ENCODE results near the gene GPR50. TPM values are rescaled to one million over a fixed set of nuclear protein-coding genes. Genes with fewer than 3 reads are reported as not detected.

GPR50 gene
- total and polyA plus RNA-seq, 8 donors = not detected

DNA sequence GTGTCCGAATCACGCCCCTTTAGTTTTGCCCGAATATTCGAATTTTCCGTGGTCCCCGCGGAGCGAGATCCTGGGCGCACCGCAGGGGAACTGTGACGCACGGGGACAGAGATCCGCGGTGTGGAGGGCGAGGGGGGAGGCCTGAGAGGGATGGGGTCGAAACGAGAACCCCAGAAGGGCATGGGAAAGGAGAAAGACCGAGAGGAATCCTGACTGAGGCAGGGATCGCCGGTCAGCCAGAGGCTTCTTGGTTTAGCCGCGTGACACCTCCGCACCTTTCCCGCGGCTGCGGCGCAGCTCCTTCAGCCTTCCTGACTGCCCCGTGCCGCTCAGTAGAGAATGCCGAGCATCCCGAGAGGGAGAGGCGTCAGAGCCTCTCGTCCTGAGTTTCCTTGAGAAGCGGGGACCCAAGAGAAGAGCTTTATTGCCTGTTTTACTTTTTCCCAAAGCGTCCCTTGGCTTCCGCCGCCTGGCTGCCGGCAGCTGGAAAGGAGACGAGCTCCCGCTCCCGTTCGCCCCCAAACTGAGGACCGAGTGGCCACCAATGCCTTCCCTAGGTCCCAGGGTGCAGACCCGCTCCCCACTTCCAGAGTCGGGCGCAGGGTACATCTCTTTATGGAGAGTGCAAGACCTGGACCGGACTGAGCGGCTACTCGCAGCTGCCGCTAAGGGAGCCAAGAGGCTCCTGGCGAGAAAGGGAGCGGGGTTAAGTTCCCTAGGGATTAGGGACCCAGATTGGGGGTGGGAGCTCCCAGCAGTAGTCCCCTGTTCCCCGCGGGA lies 911 bp upstream of the GPR50 start:
- peaks cover 36 to 74% of the 10 kb centered on the region in 2 donors for H3K27me3 ChIP-seq
- no peak overlapping the region for H3K27ac ChIP-seq
- DNase-seq (no peak), ATAC-seq (no peak)
- intact Hi-C loops (cut with DNase I) = no loop called here
- no peaks in the 10 kb centered on the region for H3K36me3 ChIP-seq
- H3K9me3 ChIP-seq = no peaks in the 10 kb centered on the region
- TF ChIP-seq CTCF (IDR thresholded peaks at IDR 0.05) = no peak
- H3K4me1 ChIP-seq = no peaks in the 10 kb centered on the region
- no peak overlapping the region for H3K4me3 ChIP-seq

GRCh38 chrX:151177141-151178027 lies 1.0 kb downstream of the GPR50 start:
- Histone ChIP-seq H3K27ac (no peak overlapping the region), H3K27me3 (peaks cover 36 to 92% of the 10 kb centered on the region in 2 donors), H3K36me3 (no peaks in the 10 kb centered on the region), H3K4me3 (no peak overlapping the region), H3K9me3 (no peaks in the 10 kb centered on the region), H3K4me1 (no peaks in the 10 kb centered on the region)
- TF ChIP-seq CTCF (IDR thresholded peaks at IDR 0.05) = no peak
- ATAC-seq (peak; percentile 58), DNase-seq (no peak)
- intact Hi-C loops (cut with DNase I) = no loop called here

- no peak for DNase-seq
- H3K4me3 ChIP-seq = no peak overlapping the region
- H3K27ac ChIP-seq = no peak overlapping the region
- H3K36me3 ChIP-seq = no peaks in the 10 kb centered on the region
- no peak for TF ChIP-seq CTCF (IDR thresholded peaks at IDR 0.05)
- peaks cover 39 to 99% of the 10 kb centered on the region in 2 donors for H3K27me3 ChIP-seq
- ATAC-seq = no peak
- intact Hi-C loops (cut with DNase I) = no loop called here
- no peaks in the 10 kb centered on the region for H3K4me1 ChIP-seq
- H3K9me3 ChIP-seq = no peaks in the 10 kb centered on the region
Measured at GRCh38 chrX:151178746-151179145, 2.4 kb downstream of the GPR50 start.

- no peak for ATAC-seq
- no peak for DNase-seq
- intact Hi-C loops (cut with DNase I) = no loop called here
- Histone ChIP-seq H3K27ac (no peak overlapping the region), H3K4me3 (no peak overlapping the region), H3K9me3 (no peaks in the 10 kb centered on the region), H3K36me3 (no peaks in the 10 kb centered on the region), H3K4me1 (no peaks in the 10 kb centered on the region), H3K27me3 (peaks cover 31 to 90% of the 10 kb centered on the region in 2 donors)
- no peak for TF ChIP-seq CTCF (IDR thresholded peaks at IDR 0.05)
Measured at GRCh38 chrX:151180400-151180799, 4.0 kb downstream of the GPR50 start.

DNA sequence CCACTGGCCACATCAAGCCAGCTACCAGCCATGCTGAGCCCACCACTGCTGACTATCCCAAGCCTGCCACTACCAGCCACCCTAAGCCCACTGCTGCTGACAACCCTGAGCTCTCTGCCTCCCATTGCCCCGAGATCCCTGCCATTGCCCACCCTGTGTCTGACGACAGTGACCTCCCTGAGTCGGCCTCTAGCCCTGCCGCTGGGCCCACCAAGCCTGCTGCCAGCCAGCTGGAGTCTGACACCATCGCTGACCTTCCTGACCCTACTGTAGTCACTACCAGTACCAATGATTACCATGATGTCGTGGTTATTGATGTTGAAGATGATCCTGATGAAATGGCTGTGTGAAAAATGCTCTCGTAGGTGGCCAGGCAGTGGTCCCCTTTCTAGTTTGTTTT lies 4.7 kb downstream of the GPR50 start:
- Histone ChIP-seq H3K27me3 (peaks cover 31 to 83% of the 10 kb centered on the region in 2 donors), H3K4me1 (no peaks in the 10 kb centered on the region), H3K36me3 (no peaks in the 10 kb centered on the region), H3K9me3 (no peaks in the 10 kb centered on the region), H3K27ac (no peak overlapping the region), H3K4me3 (no peak overlapping the region)
- intact Hi-C loops (cut with DNase I) = no loop called here
- TF ChIP-seq CTCF (IDR thresholded peaks at IDR 0.05) = no peak
- no peak for DNase-seq
- ATAC-seq = no peak
